HL-60 (cell line): ENCODE results near the gene LILRA6.
"Not testable (repeated sequence)": the region's sequence is repeated elsewhere in the genome, so short reads cannot be mapped to it uniquely, and the experiment has no call there.

ENCODE experiments used
- CTCF ChIP-seq: IDR thresholded peaks from one replicate; pipeline ENCODE4 v1.5.1; 2011; ENCODE audit warnings: low read length, control low read depth, inconsistent platforms; ENCODE audit not compliant: insufficient read depth
- POLR2AphosphoS5 ChIP-seq: IDR thresholded peaks from 2 replicates; pipeline ENCODE4 v1.6.1; 2012; ENCODE audit warnings: low read depth
- REST ChIP-seq: IDR thresholded peaks from 2 replicates; pipeline ENCODE4 v1.6.1; 2012; ENCODE audit warnings: low read depth; ENCODE audit not compliant: insufficient replicate concordance

- not testable (repeated sequence) for TF ChIP-seq CTCF, REST, POLR2AphosphoS5
Observed at GRCh38 chr19:54289160-54289559, 46.6 kb upstream of the LILRA6 start.
